GM03348 (cell line): Measurements from ENCODE around the gene SORL1.
"Not testable (repeated sequence)": the region's sequence is repeated elsewhere in the genome, so short reads cannot be mapped to it uniquely, and the experiment has no call there.

Source experiments
- DNase-seq: peaks from one replicate; pipeline ENCODE4 v3.0.0; 2012; ENCODE audit warnings: low spot score

Gene SORL1

DNA sequence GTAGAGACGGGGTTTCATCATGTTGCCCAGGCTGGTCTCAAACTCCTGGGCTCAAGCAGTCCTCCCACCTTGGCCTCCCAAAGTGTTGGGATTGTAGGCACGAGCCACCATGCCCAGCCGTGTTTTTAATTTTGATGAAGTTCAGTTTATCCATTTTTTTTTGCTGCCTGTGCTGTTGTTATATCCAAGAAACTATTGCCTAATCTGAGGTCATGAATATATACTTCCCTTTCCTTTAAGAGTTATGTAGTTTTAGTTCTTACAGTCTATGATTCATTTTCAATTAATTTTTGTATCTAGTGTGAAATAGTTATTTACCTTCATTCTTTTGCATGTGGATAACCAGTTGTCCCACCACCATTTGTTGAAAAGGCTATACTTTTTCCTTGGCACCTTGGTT lies 50.9 kb downstream of the SORL1 start:
- DNase-seq: no peak

DNA sequence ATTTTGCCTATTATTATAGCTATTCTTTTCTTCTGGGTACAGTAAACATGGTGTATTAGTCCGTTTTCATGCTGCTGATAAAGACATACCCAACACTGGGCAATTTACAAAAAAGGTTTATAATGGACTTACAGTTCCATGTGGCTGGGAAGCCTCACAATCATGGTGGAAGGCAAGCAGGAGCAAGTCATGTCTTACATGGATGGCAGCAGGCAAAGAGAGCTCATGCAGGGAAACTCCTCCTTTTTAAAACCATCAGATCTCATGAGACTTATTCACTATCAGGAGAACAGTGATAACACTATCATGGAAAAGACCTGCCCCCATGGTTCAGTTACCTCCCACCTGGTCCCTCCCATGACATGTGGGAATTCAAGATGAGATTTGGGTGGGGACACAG lies 54.1 kb downstream of the SORL1 start:
- not testable (repeated sequence) for DNase-seq

DNA sequence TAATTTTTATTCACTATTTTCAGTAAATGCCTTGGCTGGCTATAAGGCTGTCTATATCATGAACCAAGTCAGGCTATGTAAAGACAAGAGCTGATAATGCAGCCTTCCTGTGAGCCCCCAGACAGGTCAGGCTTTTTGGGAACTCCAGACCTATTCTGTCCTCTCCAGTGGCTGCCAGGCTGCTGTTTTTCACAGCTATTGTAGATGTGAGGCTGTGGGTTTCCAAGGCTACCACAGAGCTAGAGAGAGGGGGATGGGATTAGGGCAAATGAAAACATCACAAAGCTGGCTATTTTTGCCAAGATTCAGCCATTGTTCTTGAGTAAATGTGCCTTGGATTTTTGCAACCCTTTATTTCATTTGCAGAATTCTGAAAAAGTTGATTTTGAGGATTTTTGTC lies 56.3 kb downstream of the SORL1 start:
- DNase-seq: no peak

DNA sequence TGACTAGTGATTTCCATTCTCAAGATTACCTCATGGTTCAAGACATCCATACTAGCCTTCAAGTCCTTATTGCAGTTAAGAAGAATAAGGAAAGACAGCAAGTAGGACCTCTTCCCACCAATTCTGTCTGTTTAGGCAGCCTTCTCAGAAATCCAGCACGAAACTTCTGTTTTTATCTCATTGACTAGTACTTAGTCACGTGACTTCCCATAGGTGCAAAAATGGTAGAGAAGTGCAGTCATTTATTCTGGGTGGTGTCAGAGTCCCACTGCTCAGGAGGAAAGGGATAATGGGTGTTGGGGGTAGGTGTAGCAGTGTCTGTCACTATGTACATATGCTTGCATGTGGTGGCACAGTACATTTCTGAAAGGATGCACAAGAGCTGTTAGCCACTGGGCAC lies 58.3 kb downstream of the SORL1 start:
- no peak for DNase-seq

DNA sequence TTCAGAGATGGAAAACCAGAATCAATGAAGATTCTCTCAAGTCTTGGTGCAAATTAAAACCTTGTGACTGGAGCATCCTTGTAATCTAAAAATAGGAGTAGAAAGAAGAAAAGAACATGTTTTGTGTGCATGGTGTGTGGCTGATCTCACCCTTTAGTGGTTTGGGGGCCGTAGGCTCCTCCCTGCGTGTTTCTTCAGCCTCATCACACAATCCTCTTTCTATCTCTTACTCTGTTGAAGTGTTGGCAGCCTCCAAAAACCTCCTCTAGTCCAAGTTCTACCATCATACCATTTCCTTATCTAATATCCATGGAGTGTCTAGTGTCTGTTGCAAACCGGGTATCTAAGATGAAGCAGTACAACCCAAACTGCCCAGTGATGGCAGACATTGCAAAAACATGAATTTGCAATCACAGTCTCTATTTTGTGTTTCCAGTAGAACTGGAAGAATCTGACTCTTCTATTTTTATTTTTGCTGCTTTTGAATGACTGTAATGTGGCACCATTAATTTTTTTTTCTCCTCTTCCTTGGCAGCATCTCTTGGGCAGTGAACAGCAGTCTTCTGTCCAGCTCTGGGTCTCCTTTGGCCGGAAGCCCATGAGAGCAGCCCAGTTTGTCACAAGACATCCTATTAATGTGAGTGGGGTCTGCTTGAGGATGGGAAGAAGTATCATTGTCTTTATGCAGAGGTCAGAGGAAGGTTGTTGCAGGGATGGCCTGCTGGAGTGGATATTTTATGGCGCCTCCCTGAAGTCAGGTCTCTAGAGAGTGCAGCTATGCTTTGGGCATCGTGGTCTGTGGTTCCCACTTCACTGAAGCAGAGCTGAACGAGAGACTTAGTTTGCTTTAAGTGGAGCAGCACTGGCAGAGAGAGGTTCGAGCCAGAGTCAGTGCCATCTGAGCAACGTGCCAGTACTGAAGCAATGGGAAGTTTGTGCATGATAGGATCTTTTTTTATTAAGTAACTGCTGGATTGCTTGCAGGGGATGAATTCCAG lies 60.7 kb downstream of the SORL1 start:
- no peak for DNase-seq

DNA sequence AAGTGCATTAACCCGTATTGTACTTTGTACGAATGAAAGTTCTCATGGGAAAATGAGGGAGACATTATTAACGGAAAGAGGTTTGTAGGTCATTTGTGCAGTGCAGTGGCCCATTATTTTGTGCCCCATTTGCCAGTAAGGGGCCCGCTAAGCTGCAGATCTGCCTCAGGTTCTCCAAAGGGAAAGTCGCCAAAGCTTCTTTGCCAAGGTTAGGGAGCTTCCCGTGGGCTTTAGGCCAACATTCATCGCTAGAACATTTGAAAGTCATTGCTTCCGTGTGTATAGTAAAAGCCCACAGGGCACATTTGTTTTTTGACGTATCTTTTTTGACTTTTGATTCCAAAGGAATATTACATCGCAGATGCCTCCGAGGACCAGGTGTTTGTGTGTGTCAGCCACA lies 61.7 kb downstream of the SORL1 start:
- DNase-seq: no peak

DNA sequence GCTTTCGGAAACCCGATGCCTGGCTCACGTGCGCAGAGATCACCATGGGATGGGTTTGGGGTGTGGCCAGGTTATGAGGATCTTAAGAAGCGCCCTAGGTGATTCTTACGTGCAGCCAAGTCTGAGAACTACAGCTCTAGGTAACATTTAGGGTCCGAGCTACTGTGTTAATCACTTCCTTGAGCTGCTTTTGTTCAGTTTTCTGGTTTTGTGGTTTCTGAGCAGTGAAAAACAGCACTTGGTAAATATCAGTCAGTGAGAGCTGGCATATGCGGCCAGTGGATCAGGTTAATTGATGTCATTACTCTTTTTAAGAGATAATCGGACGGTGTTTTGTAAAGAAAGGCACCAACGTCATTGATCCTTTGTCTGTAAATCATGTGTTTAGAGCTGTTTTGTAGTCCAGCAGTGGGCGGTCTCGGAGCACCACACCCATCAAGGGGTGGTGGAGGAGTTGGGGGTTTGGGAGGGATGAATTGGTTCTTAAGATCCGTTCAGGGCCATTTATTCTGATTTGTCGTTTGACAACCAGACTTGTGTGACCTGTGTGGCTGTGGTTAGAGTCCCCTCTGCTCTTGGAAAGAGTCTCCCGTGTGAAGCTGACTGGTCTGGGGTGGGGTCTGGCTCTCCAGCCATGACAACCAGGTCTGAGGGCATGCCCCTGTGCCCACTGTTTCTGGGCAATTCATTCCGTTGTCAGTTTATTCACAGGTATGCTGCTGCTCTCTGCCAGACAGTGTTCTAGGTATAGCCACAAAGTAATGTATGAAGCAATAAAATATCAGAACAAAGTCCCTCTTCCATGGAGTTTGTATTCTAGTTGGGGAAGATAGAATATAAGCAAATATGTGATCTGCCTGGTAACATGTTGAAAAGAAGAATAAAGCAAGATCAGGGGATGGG lies 62.6 kb downstream of the SORL1 start:
- no peak for DNase-seq

DNA sequence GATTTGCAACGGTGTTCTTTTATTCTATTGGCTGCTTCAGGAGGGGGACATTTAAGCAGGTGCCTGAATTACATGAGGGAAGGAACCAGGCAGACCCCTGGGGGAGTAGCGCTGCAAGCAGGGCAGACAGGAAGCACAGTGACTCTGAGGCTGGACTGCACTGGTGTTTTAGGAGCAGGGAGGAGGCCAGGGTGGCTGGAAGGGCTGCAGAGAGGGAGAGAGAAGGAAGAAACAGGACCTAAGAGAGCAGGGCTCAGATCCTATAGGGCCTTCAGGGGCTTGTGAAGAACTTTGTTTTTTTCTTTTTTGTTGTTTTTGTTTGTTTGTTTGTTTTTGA lies 63.2 kb downstream of the SORL1 start:
- no peak for DNase-seq

DNA sequence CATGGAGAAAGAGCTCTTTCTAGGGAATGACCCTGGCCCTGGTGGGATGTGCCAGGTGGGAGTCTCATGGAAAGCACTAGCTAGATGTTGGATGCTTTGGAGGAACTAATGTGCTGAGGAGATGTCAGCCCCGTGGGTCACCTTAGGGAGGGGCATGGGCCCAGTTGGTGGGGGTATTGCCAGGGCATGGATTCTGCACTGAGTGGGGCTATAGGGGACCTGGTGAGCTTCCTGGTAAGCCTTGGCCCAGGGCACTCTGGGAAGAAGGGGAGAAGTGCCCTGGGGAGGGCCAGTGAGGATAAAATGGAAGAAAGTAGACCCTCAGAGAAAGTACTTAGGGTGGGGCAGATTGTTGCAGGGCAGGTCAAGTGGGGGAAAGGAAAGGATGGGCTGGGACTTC lies 65.9 kb downstream of the SORL1 start:
- DNase-seq: no peak

DNA sequence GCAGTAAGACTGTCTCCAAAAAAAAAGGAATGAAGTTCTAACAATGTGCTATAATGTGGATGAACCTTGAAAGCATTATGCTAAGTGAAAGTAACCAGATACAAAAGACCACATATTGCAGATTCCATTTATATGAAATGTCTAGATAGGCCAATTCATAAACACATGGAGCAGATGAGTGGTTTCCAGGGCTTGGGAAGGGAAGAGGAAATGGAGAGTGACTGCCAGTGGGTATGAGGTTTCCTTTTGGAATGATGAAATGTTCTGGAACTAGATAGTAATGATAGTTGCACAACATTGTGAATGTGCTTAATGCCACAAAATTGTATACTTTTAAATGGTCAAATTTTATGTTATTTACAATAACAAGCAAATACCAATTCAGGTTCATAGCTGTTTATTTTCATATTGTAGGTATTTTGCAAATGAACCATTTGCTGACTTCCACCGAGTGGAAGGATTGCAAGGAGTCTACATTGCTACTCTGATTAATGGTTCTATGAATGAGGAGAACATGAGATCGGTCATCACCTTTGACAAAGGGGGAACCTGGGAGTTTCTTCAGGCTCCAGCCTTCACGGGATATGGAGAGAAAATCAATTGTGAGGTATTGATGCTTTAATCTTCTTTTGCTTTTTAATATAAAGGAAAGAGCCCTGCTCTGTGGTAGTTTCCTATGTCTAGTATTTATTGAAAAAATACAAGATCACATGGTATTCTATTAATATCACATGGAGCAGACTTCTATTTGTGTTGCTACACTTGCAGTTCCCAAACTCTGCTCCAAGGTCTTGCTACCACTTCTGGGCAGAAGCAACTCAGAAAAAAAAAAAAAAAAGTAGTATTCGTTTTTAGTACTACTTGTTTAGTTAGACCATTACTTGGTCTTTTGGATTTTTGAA lies 68.4 kb downstream of the SORL1 start:
- DNase-seq: peak; percentile 77

DNA sequence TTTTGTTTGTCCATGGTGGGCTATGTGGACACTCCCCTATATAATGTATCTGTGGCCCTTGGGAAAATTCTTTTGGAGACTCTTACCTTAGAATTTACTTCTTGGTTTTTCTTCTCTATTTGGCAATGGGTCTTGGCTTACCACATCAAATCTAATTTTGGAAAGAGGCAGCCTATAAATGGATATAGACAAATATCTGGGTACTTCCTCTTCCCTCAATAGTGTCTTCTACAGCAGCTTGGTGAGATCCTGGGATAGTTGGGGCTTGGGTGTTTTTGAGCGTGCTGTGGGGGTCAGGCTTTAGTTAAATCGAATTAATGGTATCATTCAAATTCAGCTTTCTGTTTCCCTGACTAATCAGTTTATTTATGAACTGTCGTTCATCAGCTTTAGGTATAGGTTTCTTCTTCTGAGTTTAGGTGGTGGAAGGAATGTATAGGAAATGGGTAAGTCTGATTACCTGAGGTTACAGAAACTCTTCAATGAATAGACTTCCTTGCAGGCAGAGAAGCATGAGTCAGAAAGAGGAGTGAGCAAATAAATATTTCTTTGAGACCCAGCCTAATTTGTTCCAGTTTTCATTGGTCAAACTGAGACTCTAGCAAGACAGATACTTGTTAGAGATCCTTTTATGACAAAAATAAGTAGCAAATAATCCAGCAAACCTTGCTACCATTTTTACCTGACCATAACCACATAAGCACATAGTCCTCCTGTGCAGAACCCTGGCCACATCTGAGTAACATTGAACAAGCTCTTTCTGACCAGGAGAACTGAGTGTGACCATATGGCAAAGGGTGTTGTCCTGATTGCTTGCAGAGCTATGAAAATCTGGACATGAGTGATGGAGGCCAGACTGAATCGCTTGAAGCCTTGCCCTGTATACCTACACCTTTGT lies 69.3 kb downstream of the SORL1 start:
- no peak for DNase-seq

DNA sequence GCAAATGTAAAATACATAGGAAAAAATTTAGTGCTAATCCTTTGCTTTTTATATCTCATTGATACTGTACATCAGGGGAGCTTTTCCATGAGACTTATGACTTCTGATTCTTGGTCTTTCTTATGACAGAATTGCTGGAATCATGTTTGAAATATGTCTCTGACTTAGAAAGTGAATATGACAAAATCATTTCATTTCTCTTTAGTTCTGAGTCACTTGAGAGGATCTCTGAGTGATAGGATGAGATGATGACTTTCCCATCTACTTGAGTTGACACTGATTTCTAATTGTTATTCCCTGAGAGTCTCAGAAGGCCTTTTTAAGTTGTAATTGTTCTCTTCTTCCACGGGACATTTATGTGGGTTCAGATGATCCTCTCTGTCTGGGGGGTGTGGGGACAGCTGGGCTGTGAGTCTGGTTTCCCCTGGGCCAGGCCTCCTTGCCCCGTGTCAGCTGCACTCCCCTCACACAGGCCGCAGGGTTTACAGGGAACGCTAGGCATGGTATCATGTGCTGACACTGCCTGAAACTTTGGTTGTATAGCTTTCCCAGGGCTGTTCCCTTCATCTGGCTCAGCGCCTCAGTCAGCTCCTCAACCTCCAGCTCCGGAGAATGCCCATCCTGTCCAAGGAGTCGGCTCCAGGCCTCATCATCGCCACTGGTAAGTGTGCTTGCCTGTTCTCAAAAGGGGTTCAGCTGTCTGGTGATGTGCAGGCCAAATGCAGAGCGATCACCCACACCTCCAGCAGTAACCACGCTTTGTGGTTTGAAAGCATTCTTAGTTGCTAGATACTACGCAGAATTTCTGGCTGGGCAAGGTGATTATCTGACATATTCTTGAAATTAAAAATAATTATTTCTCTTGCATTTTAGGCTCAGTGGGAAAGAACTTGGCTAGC lies 70.2 kb downstream of the SORL1 start:
- DNase-seq: no peak

DNA sequence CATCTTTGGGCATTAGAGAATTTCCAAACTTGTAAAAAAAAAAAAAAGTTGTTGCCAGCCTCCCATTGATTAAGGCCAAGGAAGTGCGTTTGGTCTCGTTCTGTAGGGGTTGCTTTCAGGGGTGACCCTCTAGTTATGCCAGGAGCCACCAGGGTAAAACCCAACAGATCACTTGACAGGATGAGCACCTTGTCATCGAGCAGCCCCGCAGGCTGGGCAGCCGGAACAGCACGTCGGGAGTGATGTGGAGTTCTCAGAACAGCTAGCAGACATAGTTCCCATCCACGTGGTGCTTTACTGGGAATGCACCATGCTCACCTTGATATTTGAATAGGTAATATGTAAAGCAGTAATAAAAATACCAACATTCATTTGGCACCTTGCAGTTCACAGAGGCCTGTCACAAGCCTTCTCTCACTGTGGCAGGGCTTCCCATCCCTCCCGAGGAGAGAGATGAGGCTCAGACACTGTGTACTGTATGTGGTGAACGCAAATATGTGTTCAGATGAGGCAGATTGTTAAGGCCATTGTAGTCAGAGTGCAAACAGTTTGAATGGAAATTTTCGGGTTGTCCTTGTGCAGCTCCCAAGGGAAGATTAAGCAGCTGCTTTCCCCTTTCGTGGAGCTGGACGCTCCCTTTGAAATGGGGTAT lies 71.6 kb downstream of the SORL1 start:
- no peak for DNase-seq

DNA sequence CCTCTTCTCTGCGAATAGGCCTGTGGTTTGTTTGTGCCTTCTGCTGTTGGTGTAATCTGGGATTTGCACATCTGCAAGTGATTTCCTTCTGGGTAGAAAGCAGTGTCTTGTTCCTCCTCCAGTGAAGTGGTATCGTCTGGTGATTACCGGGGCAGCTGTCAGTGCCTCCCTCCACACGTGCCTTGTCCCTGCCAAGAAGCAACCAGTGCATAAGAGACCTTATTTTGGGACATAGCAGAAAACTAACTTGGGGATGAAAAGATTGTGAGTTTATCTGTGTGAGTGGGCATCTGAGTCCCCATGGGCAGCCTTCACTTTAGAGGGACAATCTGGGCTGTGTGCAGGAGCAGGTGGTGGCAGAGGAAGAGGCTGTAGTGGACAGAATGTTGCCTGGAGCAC lies 72.1 kb downstream of the SORL1 start:
- no peak for DNase-seq

DNA sequence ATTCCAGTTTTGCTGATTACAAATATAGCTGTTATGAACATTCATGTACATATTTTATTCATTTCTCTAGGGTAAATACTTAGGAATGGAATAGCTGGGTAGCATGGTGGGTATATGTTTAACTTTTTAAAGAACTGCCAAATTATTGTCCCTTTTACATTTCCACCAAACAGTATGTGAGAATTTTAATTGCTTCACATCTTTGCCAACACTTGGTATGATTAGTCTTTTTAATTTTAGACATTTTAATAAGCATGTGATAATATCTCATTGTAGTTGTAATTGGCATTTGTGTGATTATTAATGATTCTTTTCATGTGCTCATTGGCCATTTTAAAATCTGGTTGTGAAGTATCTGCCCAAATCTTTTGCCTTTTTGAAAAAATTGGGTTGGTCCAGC lies 73.3 kb downstream of the SORL1 start:
- DNase-seq: no peak

DNA sequence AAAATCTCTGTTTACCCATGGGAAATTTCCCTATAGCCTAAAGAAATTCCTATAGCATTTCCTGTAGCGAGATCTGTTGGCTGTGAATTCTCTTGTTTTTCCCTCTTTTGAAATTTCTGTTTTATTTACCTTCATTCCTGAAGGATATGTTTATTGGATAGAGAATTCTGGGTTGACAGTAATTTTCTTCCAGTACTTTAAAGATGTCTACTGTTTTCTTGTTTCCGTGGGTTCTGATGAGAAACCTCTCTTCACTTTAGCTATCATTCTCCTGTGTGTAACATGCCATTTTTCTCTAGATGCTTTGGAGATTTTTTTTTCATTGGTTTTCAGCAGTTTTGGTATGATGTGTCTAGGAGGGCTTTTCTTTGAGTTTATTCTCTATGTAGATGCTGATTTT lies 78.1 kb downstream of the SORL1 start:
- DNase-seq: no peak

DNA sequence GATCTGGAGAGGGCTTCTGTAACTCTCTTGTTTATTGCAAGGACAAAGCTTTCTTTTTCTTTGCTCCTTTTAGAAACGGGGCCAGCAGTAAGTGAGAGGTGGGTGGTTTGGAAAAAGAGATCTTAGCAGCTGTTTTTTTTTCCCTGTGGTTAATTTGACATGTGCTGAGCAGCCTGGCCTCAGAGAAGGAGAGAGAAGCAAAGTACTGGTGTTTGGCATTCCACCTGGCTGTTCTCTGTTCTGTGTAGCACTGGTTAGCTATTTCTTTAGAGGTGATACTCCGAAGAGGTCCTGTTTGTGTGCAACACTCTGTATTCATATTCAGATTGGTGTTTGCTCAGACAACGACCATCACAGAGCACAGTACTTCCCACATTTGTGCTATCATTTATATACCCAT lies 81.5 kb downstream of the SORL1 start:
- DNase-seq: no peak

DNA sequence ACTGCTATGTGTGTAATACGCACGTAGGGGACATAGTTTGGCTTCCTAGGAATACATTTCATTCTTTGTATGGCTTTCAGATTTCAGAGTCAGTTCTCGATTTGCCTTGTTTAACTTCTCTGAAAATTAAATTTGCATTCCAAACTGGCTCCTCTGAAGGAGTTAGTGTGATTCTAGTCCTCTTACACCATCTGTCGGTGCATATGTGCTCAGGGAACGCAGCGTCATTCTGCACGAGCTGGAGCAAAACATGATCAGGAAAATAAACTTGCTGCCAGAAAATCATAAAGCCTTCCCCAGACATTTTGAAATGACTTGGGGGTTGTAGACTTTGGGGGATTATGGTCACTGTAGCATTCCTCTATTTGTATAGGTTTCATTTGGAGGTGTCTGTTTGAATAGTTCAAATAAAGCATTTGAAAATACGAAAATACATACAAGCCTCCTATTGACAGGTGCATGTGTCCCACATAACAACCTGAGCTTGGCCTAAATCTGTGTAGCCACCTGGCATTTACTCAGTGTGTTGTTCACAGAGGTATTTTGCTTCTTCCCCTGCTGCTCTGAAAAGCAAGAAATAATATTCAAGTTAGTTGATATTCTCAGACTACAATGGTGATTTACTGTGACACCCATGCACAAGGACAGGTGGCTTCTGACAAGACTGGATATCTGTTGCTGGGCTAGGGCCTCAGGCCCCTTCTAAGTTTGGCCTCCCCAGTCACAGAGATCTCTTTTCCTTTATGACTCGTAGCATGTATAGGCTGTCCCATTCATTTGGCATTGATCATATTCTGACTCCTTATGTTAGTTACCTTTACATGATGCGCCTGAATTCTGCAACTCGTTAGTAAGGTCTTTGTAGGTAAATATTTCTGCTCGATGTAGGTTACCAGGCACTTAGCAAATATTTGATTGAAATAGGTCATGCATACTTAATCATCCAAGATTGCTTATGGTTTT lies 82.3 kb downstream of the SORL1 start:
- DNase-seq: peak; percentile 68
